Measurements from ENCODE around the gene KRT85.
"Not testable (repeated sequence)": the region's sequence is repeated elsewhere in the genome, so short reads cannot be mapped to it uniquely, and the experiment has no call there.

KRT85 gene

DNA sequence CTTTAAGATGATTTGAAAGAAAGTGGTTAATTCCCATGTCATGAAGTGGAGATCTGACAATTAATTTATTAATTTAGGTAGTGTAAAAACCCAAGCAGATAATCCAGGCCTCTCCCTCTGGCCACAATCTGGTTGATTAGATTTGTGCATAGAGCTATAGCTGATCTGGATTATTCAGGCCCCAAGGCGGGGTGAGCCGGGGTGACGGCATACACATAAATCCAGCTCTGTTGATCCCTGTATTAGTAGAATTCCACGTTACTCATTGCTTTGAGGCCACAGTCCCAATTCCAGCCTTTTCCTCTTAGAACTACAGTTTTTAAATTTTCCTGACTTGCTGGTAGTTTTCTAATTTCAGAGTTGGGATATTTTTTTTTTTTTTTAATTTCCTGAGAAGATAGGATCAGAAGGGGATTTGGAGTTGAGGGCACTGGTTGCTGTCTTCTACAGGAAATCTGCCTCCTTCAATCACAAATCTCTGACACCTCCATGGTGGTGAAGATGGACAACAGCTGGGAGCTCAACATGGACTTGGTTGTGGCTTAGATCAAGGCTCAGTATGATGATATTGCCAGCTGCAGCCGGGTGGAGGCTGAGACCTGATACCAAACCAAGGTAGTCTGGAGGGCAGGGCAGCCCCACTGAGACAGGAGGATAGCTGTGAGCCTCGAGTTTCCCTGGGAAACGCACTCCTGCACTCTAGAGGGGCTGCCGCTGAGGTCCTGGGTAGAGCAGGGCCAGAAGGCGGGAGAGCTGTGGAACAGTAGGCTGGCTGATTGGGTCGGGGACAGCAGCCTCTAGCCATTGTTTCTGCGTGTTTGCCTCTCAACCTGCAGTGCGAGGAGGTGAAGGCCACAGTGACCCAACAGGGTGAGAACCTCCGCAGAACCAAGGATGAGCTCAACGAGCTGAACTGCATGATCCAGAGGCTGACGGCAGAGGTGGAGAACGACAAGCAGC lies 19.4 kb downstream of the KRT85 start:
- DNase-seq = no peak

DNA sequence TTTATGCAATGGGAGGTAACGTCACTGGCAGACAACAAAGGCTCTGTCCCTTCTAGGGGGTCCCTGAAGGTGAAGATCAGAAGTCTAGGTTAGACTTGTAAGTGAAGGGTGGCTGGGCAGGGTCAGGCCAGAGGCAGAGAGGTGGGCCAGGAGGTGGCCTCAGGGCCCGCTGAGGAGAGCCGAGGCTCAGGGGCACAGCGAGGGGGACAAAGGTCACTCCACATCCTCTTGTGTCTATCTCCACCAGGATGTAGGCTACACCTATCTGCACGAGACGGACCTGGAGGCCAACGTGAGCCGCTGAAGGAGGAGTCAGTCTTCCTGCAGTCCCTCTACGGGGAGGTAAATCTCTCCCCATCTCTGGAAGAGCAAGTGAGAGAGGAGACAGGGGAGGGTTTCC lies 20.3 kb downstream of the KRT85 start:
- no peak for DNase-seq

DNA sequence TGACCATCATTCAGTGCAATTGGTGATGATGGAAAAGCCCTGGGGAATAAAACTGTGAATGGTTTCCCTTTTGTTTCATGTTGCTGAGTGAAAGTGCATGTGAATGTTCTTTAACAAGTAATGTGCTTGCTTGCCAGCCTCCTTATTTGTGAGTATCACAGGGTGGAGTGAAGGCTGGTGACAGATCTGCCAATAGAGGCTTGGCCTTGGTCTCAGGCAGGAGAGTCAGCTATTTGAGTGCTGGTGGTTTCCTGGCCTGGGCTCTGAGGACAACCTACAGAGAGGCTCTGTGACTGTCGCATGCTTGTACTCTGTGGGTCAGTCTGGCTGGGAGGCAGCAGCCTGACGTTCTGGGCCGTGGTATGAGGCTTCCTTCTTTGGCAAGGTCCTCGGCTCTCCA lies 20.7 kb downstream of the KRT85 start:
- no peak for DNase-seq

DNA sequence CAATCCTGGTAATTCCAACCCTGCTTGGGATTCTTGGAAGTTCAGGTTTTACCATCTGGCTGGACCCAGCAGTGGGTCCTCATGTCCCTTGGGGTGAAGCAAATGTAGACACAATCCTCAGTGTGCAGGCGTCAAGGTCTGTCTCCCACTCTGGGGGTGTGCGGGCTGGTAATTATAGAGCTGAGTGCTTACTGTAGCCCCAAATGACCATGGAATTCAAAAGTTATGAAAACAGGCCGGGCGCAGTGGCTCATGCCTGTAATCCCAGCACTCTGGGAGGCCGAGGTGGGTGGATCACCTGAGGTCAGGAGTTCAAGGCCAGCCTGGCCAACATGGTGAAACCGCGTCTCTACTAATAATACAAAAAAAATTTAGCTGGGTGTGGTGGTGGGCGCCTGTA lies 22.2 kb downstream of the KRT85 start:
- DNase-seq = not testable (repeated sequence)

DNA sequence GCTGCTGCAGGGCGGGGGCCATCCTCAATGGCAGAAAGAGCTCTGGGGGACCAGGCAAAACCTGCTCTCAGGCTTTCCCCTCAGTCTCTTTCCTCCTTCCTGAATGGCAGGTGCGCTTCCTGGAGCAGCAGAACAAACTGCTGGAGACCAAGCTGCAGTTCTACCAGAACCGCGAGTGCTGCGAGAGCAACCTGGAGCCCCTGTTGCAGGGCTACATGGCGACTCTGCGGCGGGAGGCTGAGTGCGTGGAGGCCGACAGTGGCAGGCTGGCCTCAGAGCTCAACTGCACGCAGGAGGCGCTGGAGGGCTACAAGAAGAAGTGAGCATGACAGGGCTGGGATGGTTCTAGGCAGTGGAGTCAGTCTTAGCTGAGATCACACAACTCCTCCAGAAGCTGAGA lies 23.2 kb downstream of the KRT85 start:
- no peak for DNase-seq

DNA sequence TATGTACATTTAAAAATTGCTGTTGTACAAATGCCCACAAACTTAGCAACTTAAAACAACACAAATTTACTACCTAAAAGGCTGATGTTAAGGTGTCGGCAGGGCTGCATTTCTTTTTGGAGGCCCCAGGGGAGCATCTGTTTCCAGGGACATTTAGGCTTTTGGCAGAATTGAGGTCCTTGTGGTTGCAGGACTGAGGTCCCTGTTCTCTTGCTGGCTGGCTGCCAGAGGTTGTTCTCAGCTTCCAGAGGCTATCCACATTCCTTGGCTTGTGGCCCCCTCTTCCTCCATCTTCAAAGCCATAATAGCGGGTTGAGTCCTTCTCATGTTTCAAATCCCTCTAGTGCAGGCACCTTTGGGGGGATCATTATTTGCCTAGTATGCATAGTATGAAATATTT lies 23.7 kb downstream of the KRT85 start:
- no peak for DNase-seq

DNA sequence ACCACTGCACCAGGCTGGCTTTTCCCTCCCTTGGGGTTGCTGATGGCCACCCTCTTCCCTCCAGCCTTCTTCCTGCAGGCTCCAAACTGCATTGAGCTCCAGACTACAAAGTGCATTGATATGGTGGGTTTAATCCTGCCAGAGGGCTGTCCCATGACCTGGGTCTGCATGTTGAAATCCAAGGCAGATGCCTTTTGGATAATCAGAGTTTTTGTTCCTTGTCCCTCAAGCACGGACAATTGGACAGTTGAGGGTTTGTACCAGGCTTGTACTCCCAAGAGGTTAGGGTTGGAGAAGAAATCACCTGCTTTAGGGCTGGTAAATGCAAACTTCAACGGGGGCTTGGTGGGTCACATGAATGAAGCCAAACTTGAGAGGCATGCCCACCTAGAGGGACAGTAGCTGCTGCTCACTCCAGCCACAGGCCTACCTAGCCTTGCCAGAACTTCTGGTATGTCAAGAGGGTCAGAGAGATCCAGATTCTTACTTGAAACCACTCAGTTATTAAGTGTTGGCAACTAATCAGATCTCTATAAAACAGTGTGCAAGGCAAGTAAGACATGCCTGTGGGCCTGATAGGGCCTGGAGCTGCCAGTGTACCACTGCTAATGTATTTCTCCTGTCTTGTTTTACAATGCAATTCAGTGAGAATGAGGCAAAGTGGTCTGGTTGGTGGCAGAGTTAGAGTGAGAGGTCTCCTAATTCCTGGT lies 24.3 kb downstream of the KRT85 start:
- DNase-seq = no peak

DNA sequence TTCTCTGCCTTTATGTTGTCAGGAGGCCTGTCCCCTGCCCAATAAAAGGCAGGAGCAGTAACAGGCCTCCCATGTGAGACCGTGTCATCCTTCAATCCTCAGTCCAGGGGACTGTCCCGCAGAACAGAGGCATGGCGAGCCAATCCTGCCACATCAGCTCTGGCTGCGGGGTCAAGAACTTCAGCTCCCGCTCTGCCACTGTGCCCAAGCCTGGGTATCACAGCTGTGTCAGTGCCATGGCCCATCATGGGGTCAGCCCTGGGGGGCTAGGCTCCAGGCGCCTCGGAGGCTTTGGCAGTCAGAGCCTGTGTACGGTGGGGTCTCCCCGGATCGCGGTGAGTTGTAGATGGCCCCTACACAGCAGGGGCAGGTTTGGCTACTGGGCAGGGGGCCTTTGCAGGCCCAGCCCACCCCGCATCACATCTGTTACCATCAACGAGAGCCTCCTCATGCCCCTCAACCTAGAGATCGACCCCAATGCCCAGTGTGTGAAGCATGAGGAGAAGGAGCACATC lies 26.2 kb downstream of the KRT85 start:
- no peak for DNase-seq

DNA sequence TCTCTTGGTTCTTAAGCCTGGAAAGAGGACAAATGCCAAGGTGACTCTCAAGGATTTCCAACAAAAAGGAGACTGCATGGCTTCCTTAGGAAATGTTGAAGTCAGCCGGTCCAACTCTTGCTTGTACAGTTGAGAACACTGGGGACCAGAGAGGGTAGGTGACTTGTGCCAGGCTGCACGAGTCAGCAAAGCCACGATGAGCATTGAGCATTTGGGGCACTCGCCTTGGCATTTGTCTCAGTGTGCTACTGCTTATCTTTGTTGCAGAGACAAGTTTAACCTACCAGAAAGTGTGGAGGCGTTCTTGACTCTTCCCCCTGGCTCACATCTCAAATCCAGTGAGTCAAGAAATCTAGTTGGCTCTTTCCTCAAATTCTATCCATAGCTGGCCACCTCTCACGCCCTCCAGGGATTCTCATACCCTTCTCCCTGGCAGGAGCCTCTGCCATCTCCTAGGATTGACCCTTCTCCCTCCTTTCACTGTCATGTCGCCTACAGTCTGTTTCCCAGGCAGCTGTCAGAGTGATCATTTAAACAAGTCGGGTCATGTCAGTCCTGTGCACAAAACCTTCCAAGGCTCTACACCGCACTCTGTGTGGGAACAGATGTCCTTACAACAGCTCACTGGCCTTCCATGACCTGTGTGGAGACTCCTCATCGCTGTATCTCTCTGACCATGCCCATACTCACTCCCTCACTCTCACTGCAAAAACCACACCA lies 28.9 kb downstream of the KRT85 start:
- DNase-seq = no peak

DNA sequence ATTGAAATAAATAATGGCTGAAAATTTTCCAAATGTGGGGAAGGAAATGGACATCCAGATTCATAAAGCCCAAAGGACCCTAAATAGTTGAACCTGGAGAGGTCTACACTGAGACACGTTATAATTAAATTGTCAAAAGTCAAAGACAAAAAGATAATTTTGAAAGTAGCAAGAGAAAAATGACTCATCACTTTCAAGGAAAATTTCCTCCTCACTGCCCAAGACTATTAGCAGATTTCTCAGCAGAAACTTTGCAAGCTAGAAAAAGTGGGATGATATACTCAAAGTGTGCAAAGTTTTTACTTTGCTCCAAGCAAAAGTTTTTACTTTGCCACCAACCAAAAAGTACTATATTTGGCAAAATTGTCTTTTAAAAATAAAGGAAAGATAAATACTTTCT lies 30.2 kb downstream of the KRT85 start:
- DNase-seq = no peak

DNA sequence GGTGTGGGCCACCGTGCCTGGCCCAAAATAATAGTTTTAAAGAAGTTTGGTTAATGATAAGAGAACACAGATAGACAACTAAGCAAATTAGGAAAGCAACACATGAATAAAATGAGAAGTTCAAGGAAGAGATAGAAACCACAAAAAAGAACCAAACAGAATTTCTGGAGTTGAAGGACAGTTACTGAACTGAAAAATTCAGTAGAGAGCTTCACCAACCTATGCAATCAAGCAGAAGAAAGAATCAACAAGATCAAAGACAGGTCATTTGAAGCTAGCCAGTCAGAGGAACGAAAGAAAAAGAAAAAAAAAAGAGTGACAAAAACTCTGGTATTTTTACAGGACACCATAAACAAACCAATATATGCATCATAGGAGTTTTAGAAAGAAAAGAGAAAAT lies 30.6 kb downstream of the KRT85 start:
- DNase-seq = no peak

DNA sequence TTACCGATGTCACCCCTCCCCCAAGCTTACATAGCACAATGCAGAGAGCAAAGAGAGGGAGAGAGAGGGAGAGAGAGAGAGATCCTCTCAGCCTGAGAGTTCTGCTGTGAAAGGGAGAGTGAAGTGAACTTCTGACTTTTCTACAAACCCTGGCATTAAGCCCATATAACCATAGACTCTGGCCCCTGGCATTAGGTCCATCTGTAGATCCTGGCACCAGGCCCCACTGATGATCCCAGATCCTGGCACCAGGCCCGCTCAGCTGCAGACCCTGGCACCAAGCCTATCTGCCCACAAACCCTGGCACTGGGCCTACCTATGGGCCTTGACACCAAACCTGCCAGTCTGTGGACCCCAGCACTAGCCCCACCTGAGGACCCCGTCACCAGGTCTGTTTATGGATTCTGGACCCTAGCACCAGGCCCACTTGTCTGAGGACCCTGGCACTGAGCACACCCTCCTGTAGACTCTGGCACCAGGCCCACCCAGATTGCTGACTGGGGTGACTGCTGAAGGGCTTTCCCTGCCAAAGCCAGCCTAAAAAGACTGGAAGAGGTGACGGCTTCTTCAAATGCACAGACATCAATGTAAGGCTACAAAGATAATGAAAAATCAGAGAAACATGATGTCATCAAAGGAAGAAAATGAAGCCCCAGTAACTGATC lies 31.6 kb downstream of the KRT85 start:
- DNase-seq = no peak

DNA sequence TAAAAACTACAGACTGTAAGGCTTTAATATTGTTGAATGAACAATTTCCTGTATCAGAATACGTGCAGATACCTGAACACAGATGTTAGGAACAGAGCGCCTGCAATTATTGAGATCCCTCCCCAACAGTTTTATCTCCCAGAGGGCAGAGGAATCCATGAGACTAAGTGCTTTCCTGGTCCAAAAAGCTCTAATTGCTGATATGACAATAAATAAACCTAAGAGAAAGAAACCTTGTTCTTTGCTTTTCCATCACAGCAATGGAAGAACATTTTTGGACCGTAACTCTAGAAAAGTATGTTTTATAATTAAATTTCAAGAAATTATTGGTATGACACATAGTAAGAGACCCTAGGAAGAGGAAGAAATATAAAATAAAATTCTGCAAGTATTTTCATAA lies 33.1 kb downstream of the KRT85 start:
- DNase-seq = no peak

DNA sequence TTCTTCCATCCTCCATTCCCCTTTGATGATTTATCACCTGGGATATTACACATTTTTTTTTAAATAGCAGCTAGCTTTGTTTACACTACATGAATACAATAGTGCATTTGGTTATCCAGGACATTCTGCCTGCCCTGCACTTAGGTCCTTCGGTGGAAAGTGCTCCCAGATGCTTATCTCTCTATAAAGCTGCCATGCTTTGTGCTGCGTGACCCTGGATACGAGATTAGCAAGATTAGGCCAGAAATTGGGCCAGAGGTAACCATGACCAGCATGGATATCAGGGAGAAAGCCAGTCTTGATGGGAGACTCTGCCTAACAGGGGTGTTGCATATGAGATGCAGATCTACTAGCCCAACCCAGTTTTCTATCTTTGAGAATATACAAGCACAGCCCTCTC lies 34.0 kb downstream of the KRT85 start:
- DNase-seq = no peak

DNA sequence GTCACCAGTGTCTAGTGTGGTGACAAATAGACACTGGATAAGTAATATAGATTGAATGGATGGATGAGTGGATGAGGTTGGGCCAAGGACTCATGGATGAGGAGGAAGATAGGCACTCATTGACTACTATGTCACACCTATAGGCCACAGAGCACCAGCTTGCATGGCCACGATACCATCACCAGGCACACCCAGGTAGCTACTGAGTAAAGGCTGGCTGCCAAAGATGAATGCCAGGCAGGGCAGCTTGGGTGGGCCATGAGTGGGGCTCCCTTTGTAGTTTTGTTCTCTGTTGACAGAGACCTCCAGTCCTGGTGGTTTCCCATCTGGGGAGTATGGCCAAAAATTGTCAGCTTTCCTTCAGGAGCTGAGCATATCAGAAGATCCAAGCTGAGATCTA lies 34.9 kb downstream of the KRT85 start:
- DNase-seq = no peak

DNA sequence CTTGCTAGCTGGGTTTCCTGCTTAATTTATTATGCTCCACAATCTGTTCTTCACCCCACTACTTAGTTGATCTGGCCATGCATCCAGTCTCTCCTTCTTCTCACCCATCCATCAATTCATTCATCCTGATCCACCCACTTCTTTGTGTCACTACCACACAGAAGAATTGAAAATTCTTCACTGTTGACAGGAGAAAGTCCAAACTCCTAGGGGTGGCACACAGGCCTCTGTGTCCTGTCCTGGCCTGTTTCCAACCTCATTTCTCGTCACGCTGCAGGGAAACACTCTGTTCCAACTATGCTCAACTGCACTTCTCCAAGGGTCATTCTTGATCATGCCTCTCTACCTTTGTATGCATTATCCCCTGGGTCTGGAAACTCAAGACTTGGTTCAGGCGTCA lies 35.4 kb downstream of the KRT85 start:
- DNase-seq = no peak

DNA sequence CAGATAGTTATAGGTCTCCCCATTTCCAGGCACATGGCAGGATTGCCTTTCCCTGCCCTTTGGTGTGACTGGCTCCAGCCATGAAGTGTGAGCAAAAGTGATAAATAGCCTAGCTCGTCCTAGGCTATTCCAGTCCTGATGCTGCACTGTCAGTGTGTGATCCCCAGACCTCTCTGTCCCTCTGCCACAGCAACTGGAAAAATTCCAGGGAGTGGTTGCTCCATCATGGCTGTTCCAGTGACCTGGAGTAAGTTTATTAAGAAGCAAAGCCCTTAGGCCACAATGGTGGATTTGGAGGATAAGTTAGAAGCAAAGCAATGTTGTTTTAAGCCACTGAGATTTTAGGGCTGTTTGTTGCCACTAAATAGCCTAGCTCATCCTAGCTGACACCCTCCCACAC lies 36.2 kb downstream of the KRT85 start:
- no peak for DNase-seq

DNA sequence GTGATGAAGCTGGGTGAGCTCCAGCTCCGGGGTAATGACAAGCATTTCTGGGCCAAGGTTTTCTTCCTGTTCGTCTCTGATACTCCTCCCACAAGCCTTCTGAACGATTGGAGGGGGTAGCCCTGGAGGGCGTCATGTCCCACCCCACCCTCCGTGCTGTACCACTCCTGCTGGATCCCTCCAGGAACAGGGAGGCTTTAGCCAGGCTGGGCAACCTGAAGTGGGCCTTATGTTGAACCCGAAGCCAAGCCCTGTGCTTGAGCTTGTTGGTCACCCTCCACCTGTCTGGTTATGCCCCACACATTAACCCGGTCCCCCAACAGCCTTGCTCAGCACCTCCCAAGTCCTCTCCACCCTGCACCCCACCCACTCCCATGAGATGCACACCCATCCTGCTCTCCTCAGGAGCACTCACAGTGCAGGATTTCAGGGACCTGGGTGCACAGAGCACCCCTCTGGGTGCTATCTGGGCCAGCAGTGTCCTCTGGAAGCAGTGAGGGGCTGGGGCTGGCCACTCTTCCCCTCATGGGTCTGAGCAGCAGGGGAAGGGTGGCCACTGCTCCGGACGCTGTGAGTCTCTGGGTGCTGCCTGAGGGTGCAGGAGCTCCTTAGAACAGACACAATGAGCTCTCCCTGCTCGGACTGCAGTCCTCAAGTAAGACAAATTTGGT lies 39.3 kb downstream of the KRT85 start:
- DNase-seq = no peak

DNA sequence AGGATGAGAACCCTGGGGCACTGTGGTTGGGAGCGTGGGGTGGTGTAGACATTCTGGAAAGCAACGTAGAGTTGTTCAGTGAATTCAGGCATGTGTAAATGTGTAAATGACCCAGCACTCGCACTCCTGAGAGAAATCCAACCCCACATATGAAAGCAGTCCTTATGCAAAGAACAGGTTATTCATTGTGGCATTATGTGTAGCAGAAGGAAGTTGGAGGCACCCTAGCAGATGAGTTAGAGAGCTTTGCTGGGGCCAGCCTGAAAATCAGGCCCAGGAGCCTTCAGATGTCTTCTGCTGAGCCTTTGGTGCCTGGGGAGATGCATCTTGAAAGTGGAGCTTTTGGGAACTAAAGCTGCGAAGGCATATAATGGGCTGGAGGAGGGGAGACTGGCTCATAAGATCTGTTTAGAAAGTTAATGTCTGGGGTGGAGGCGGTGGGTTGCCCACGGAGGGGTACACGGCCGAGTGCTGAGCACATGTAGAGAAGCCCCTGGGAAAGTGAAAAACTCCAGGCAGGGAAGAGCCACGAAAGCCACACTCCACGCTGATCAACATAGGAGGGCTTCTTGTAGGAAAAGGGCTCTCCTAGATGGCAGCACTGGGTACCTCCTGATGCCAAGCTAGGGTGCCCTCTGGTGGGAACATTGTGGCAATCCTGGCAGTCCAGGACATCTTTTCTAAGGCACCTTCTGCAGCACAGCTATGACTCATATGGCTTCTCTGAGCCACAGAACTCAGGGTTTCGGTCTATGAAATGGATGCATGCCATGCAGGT lies 40.0 kb downstream of the KRT85 start:
- peak; percentile 85 for DNase-seq

DNA sequence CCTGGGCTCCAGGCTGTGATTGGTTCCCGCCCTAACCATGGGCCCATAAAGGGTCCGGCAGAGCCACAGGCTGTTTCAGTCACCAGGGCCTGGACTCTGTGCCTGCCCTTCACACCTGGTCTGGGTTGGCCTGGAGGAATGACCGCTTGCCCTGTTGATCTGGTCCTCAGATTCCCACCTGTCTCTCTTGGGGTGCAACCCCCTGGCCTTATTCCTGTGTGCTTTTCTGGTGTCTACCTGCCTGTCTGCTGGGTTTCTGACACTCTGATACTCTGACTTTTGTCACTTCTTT lies 43.2 kb downstream of the KRT85 start:
- DNase-seq = no peak

DNA sequence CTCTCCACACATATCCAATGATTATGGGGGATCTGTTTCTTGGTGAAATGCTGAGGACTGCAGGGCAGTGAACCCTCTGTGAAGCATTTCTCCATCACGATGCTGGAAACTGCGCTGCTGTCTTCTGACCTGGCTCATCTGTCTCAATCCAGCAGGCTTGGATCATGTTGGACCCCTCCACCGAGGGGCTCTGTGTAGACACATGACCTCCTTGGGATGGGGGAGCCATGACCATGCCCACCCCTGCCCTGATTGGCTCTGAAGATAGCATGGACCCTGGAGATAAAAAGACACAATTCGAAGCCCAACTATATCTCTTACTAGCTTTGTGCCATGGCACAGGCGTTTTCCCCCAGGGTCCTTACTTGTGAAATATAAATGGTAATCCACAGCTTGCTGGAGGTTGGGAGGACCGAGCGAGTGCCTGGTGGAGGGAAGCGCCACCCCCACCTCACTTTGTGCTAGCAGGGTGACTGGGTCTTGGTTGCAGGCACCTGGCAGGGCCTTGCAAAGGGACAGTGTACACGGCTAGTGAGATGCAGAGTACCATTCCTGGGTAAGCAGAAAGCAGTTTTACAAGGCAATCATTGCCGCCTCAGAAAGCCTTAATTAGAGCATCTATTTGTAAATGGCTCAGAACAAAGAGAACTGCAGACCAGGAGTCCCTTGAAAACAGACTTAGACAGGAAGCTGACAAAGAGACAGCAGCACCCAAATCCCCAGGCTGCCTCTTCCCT lies 43.7 kb downstream of the KRT85 start:
- DNase-seq = no peak

All from CD4-positive, alpha-beta T cell treated with Interleukin-17A for 4 hours (primary cell).